A549 (cell line): ENCODE data around the gene ACBD6.

Source experiments
- MAX ChIP-seq: IDR thresholded peaks from 2 replicates; pipeline ENCODE4 v1.6.1; 2012
- NFE2L2 ChIP-seq: fragments of 150-350 bp; conservative IDR thresholded peaks from 2 replicates; pipeline ENCODE4 v1.6.1; 2014; ENCODE audit warnings: low read length
- TF ChIP-seq, protein P1 (sequence below): fragments of 200-600 bp; sonication (generic); IDR thresholded peaks from 2 replicates; pipeline ENCODE4 v1.6.1; 2016; ENCODE audit warnings: antibody characterized with exemption, mild to moderate bottlenecking, moderate library complexity

GRCh38 chr1:180250499-180250770 is 251.9 kb downstream of the ACBD6 start:
- TF ChIP-seq, protein P1, sequence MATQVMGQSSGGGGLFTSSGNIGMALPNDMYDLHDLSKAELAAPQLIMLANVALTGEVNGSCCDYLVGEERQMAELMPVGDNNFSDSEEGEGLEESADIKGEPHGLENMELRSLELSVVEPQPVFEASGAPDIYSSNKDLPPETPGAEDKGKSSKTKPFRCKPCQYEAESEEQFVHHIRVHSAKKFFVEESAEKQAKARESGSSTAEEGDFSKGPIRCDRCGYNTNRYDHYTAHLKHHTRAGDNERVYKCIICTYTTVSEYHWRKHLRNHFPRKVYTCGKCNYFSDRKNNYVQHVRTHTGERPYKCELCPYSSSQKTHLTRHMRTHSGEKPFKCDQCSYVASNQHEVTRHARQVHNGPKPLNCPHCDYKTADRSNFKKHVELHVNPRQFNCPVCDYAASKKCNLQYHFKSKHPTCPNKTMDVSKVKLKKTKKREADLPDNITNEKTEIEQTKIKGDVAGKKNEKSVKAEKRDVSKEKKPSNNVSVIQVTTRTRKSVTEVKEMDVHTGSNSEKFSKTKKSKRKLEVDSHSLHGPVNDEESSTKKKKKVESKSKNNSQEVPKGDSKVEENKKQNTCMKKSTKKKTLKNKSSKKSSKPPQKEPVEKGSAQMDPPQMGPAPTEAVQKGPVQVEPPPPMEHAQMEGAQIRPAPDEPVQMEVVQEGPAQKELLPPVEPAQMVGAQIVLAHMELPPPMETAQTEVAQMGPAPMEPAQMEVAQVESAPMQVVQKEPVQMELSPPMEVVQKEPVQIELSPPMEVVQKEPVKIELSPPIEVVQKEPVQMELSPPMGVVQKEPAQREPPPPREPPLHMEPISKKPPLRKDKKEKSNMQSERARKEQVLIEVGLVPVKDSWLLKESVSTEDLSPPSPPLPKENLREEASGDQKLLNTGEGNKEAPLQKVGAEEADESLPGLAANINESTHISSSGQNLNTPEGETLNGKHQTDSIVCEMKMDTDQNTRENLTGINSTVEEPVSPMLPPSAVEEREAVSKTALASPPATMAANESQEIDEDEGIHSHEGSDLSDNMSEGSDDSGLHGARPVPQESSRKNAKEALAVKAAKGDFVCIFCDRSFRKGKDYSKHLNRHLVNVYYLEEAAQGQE, result no peak
- TF ChIP-seq MAX (no peak), NFE2L2 (no peak)
